ENCODE results near the gene PRR32.
"Not testable (repeated sequence)": the region's sequence is repeated elsewhere in the genome, so short reads cannot be mapped to it uniquely, and the experiment has no call there.

The PRR32 gene

DNA sequence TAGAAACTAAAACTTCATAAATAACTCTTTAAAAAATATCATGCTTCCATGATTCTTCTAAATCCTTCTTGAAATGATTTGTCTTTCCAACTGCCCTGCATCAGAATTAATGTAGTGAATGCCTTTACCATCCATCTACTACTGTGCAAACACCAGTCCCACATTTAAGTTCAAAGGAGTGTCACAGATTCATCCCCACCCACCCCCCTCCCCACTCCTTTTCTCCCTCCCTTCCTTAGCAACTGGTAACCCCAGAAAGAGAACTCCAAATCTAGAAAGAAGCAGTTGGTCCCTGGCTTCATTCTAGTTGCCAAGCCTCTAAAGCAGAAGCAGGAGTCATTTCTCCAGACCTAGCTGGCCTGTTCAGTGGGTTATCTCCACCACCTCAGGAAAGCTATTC lies at the start of gene PRR32:
TSS of gene PRR32 (plus strand) at position 301 of the 400 bp plus-strand sequence. CDS start 115 bp downstream, outside the sequence.
- no peak for DNase-seq

GRCh38 chrX:126770179-126770578 lies 49.4 kb upstream of the PRR32 start:
- DNase-seq = no peak

- no peak for DNase-seq
Observed at GRCh38 chrX:126785539-126785938, 34.0 kb upstream of the PRR32 start.

- DNase-seq = no peak
Observed at GRCh38 chrX:126799059-126799458, 20.5 kb upstream of the PRR32 start.

GRCh38 chrX:126806784-126807183 lies 12.7 kb upstream of the PRR32 start:
- DNase-seq = not testable (repeated sequence)

DNA sequence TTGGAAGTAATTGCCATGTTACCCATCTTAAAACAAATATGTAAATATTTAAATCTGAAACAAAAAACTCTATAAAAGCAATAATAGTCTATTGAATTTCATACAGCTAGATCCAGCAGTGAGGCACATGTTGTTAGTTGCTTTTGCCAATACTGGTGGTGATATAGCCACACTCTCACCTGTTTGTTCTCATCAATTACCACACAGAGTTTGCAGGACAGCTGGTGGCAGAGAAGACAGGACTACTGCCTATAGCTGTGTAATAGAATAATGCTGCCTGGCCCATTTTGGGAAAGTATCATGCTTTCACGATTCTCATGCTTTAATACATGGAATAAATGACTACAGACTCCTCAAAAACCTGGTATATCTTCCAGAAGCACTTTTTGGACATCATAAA lies 3.7 kb upstream of the PRR32 start:
- no peak for DNase-seq

GRCh38 chrX:126820700-126821420 lies 1.3 kb downstream of the PRR32 start:
- no peak for DNase-seq

- DNase-seq = no peak
Observed at GRCh38 chrX:126824338-126825007, 4.9 kb downstream of the PRR32 start.

GRCh38 chrX:126825566-126826193 lies 6.2 kb downstream of the PRR32 start:
- no peak for DNase-seq

DNA sequence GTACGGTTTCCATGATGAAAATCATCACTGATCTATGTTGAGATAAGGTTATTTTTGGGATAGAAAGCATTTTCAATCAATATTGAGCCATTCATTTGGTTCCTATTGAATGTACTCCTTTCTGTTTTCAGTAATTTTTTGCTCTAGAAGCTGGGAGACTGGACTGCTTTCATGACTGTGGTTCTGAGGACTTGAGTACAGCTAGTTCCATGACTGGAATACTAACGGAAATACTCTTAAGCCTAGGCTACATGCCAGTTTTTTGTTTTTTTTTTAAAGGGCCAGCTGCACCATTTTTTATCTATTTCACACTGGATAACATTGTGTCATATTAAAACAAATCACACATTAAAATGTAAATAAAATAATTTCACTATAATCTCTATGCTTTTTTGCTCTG lies 16.7 kb downstream of the PRR32 start:
- no peak for DNase-seq

DNA sequence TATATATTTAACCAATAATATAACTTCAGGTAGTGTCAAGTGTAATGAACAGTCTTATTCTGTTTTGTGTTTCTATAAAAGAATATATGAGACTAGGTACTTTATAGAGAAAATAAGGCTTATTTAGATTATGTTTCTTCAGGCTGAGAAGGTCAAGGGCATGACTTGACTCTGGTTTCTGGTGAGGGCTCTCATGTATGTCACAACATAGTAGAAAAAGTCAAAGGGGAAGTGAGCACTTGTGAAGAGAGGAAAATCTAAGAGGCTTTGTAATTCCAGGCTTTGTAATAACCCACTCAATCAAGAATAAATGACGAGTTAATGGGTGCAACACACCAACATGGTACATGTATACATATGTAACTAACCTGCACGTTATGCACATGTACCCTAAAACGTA lies 27.6 kb downstream of the PRR32 start:
- no peak for DNase-seq

- DNase-seq = no peak
Observed at GRCh38 chrX:126855839-126856524, 36.5 kb downstream of the PRR32 start.
